Osteoblast (primary cell): ENCODE data around the gene NDUFB8. TPM values are rescaled to one million over a fixed set of nuclear protein-coding genes. Genes with fewer than 3 reads are reported as not detected.

Source experiments
- DNase-seq: peaks from one replicate; pipeline ENCODE4 v3.0.0; 2011; ENCODE audit warnings: low spot score, mixed read lengths; ENCODE audit not compliant: insufficient read length; ENCODE audit errors: missing footprints
- H2AFZ ChIP-seq: 2 replicates; pipeline ENCODE4 v1.6.0; 2011; ENCODE audit warnings: mild to moderate bottlenecking, low read length
- H3K27ac ChIP-seq: 2 replicates; pipeline ENCODE4 v1.5.1; 2011; ENCODE audit warnings: mild to moderate bottlenecking, low read depth, low read length, moderate library complexity
- H3K27me3 ChIP-seq: 2 replicates; pipeline ENCODE4 v1.6.0; 2012; ENCODE audit warnings: mild to moderate bottlenecking, control low read depth, inconsistent platforms, low read length, moderate library complexity; ENCODE audit not compliant: insufficient read depth
- H3K36me3 ChIP-seq: 2 replicates; pipeline ENCODE4 v1.5.1; 2011; ENCODE audit warnings: mild to moderate bottlenecking, low read length, control low read depth, moderate library complexity; ENCODE audit not compliant: insufficient read depth
- H3K4me1 ChIP-seq: 2 replicates; pipeline ENCODE4 v1.5.1; 2011; ENCODE audit warnings: mild to moderate bottlenecking, low read length, control low read depth, moderate library complexity; ENCODE audit not compliant: insufficient read depth
- H3K4me2 ChIP-seq: 2 replicates; pipeline ENCODE4 v1.6.0; 2011; ENCODE audit warnings: mild to moderate bottlenecking, low read length; ENCODE audit not compliant: insufficient read depth
- H3K4me3 ChIP-seq: fragments of 200-600 bp; sonication (generic); 3 replicates; pipeline ENCODE4 v1.5.1; 2012; ENCODE audit warnings: mild to moderate bottlenecking, low read length, inconsistent platforms; ENCODE audit not compliant: insufficient read depth
- H3K79me2 ChIP-seq: 2 replicates; pipeline ENCODE4 v1.6.0; 2012; ENCODE audit warnings: mild to moderate bottlenecking, low read length, control low read depth, inconsistent platforms; ENCODE audit not compliant: insufficient read depth
- H3K9me3 ChIP-seq: 2 replicates; pipeline ENCODE4 v1.5.1; 2011; ENCODE audit warnings: low read depth, low read length, control low read depth
- H4K20me1 ChIP-seq: 2 replicates; pipeline ENCODE4 v1.6.0; 2012; ENCODE audit warnings: mild to moderate bottlenecking, low read length, control low read depth; ENCODE audit not compliant: insufficient read depth
- CTCF ChIP-seq: IDR thresholded peaks from 2 replicates; pipeline ENCODE4 v1.5.1; 2011; ENCODE audit warnings: mild to moderate bottlenecking, low read depth, low read length, moderate library complexity; ENCODE audit errors: extremely low read depth
- total RNA-seq: library from RNA; depleted of rRNA; stranded (reverse); fragments of >200 nt; gene quantifications from 2 replicates; pipeline ENCODE4 v1.2.3, GENCODE V29; 2012

Gene NDUFB8
- total RNA-seq, 1 donor = 102 TPM

GRCh38 chr10:100508266-100508665 lies 21.4 kb downstream of the NDUFB8 start:
- TF ChIP-seq CTCF = no peak
- DNase-seq = no peak
- Histone ChIP-seq H4K20me1 (no peaks in the 10 kb centered on the region), H3K36me3 (no peaks in the 10 kb centered on the region), H3K9me3 (no peaks in the 10 kb centered on the region), H3K27ac (no peak overlapping the region), H3K4me3 (no peak overlapping the region), H2AFZ (no peak overlapping the region), H3K79me2 (no peaks in the 10 kb centered on the region), H3K4me2 (no peak overlapping the region), H3K4me1 (peaks cover 14% of the 10 kb centered on the region), H3K27me3 (no peaks in the 10 kb centered on the region)

GRCh38 chr10:100507357-100507732 lies 22.3 kb downstream of the NDUFB8 start:
- Histone ChIP-seq H3K4me2 (no peak overlapping the region), H4K20me1 (no peaks in the 10 kb centered on the region), H3K4me1 (peaks cover 14% of the 10 kb centered on the region), H3K36me3 (no peaks in the 10 kb centered on the region), H3K79me2 (no peaks in the 10 kb centered on the region), H3K4me3 (no peak overlapping the region), H3K9me3 (no peaks in the 10 kb centered on the region), H3K27me3 (no peaks in the 10 kb centered on the region), H2AFZ (no peak overlapping the region), H3K27ac (no peak overlapping the region)
- TF ChIP-seq CTCF = no peak
- DNase-seq = no peak

GRCh38 chr10:100506596-100507356 lies 22.9 kb downstream of the NDUFB8 start:
- no peak for TF ChIP-seq CTCF
- no peak overlapping the region for H3K4me2 ChIP-seq

GRCh38 chr10:100505164-100505563 lies 24.5 kb downstream of the NDUFB8 start:
- H3K36me3 ChIP-seq = no peaks in the 10 kb centered on the region
- no peaks in the 10 kb centered on the region for H4K20me1 ChIP-seq
- H3K79me2 ChIP-seq = no peaks in the 10 kb centered on the region
- H3K4me1 ChIP-seq = peaks cover 14% of the 10 kb centered on the region
- no peak for TF ChIP-seq CTCF
- no peak overlapping the region for H3K4me3 ChIP-seq
- H3K4me2 ChIP-seq = no peak overlapping the region
- DNase-seq = no peak
- H3K27ac ChIP-seq = no peak overlapping the region
- H2AFZ ChIP-seq = no peak overlapping the region
- H3K27me3 ChIP-seq = no peaks in the 10 kb centered on the region
- H3K9me3 ChIP-seq = no peaks in the 10 kb centered on the region

More at GRCh38 chr10:100506596-100507356, 22.9 kb downstream of the NDUFB8 start:
- Histone ChIP-seq H3K4me3 (no peak overlapping the region), H3K27ac (peak overlapping the region; percentile 41), H3K9me3 (no peaks in the 10 kb centered on the region), H4K20me1 (no peaks in the 10 kb centered on the region), H2AFZ (no peak overlapping the region), H3K36me3 (no peaks in the 10 kb centered on the region), H3K79me2 (no peaks in the 10 kb centered on the region), H3K27me3 (no peaks in the 10 kb centered on the region), H3K4me1 (peaks cover 14% of the 10 kb centered on the region)
- DNase-seq = peak; percentile 96
